MM.1S (cell line): Measurements from ENCODE around the gene APBA1.

Experiments
- EZH2phosphoT487 ChIP-seq: fragments of 300-600 bp; sonication (generic); IDR thresholded peaks from 2 replicates; pipeline ENCODE4 v1.6.1; 2018; ENCODE audit warnings: antibody characterized with exemption, low read length
- TF ChIP-seq, protein P1 (sequence below): fragments of 300-600 bp; sonication (generic); IDR thresholded peaks from 2 replicates; pipeline ENCODE4 v1.5.1; 2016; ENCODE audit warnings: antibody characterized with exemption, low read length, mixed read lengths

DNA sequence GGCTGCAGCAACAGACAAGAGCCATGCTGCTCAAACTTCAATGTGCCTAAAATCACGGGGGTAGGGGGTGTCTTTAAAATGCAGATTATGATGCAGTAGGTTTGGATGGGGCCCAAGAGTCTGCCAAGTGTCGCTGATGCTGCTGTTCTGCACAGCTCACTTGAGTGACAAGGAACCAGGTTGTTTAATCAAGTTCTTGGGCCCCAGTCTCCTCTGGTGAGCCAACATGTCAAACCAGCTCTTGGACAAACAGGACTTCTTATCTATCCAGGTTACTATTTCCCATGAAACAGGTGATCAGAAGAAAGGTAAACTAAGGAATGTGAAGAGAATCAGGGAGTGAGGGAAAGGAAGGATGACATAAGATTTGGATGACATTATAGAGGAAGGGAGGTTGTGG lies 78.0 kb downstream of the APBA1 start:
- TF ChIP-seq, protein P1, sequence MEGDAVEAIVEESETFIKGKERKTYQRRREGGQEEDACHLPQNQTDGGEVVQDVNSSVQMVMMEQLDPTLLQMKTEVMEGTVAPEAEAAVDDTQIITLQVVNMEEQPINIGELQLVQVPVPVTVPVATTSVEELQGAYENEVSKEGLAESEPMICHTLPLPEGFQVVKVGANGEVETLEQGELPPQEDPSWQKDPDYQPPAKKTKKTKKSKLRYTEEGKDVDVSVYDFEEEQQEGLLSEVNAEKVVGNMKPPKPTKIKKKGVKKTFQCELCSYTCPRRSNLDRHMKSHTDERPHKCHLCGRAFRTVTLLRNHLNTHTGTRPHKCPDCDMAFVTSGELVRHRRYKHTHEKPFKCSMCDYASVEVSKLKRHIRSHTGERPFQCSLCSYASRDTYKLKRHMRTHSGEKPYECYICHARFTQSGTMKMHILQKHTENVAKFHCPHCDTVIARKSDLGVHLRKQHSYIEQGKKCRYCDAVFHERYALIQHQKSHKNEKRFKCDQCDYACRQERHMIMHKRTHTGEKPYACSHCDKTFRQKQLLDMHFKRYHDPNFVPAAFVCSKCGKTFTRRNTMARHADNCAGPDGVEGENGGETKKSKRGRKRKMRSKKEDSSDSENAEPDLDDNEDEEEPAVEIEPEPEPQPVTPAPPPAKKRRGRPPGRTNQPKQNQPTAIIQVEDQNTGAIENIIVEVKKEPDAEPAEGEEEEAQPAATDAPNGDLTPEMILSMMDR: no peak
- no peak for TF ChIP-seq EZH2phosphoT487
